GM18499 (cell line): ENCODE measurements around the gene PCDHGC4.

Experiments used
- ATAC-seq: cut with Tn5 transposase; IDR thresholded peaks from one replicate; pipeline ENCODE4 v1.9.1; 2021; ENCODE audit warnings: moderate number of reproducible peaks; ENCODE audit not compliant: insufficient read depth, unreplicated experiment

Gene PCDHGC4

DNA sequence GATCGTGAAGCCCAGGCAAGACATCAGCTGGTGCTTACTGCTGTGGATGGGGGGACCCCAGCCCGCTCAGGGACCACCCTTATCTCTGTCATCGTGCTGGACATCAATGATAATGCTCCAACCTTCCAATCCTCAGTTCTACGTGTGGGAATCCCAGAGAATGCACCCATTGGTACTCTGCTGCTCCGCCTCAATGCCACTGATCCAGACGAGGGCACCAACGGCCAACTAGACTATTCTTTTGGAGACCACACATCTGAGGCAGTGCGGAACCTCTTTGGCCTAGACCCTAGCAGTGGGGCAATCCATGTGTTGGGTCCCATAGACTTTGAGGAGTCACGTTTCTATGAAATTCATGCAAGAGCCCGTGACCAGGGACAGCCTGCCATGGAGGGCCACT, 5.0 kb downstream of the PCDHGC4 start:
- ATAC-seq: no peak

DNA sequence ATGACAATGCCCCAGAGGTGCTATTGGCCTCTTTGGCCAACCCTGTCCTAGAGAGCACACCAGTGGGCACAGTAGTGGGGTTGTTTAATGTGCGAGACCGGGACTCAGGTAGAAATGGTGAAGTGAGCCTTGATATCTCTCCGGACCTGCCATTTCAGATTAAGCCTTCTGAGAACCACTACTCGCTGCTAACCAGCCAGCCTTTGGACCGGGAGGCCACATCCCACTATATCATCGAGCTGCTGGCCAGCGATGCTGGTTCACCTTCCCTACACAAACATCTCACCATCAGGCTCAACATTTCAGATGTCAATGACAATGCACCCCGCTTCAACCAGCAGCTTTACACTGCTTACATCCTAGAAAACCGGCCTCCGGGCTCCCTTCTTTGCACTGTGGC, 5.4 kb downstream of the PCDHGC4 start:
- ATAC-seq: no peak

DNA sequence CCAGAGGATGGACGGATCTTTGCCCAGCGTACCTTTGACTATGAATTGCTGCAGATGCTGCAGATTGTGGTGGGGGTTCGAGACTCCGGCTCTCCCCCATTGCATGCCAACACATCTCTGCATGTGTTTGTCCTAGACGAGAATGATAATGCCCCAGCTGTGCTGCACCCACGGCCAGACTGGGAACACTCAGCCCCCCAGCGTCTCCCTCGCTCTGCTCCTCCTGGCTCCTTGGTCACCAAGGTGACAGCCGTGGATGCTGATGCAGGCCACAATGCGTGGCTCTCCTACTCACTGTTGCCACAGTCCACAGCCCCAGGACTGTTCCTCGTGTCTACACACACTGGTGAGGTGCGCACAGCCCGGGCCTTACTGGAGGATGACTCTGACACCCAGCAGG, 5.9 kb downstream of the PCDHGC4 start:
- ATAC-seq: no peak

DNA sequence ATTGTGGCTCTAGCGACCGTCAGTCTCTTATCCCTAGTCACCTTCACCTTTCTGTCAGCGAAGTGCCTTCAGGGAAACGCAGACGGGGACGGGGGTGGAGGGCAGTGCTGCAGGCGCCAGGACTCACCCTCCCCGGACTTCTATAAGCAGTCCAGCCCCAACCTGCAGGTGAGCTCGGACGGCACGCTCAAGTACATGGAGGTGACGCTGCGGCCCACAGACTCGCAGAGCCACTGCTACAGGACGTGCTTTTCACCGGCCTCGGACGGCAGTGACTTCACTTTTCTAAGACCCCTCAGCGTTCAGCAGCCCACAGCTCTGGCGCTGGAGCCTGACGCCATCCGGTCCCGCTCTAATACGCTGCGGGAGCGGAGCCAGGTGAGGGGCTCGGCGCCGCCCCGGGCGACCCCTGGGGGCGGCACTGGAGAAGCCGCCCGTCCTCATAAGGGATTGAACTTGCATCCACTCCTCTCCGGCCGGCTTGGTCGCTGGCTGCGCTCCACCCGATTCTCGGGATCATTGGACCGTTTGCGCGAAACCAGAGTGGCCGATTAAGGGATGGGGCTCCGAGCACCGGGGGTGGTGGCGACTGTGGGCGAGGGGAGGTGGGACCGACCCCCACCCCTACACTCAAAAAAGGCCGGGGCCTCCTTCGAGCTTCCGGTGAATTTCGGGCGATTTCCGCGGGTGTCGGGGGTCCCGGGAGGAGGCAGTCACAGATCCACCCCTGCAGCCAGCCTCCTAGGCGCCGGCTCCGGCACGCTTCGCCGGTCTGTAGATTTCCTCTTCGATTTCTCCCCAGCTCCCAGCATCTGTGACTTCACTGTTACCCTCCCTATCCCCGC, 6.7 kb downstream of the PCDHGC4 start:
- ATAC-seq: no peak

DNA sequence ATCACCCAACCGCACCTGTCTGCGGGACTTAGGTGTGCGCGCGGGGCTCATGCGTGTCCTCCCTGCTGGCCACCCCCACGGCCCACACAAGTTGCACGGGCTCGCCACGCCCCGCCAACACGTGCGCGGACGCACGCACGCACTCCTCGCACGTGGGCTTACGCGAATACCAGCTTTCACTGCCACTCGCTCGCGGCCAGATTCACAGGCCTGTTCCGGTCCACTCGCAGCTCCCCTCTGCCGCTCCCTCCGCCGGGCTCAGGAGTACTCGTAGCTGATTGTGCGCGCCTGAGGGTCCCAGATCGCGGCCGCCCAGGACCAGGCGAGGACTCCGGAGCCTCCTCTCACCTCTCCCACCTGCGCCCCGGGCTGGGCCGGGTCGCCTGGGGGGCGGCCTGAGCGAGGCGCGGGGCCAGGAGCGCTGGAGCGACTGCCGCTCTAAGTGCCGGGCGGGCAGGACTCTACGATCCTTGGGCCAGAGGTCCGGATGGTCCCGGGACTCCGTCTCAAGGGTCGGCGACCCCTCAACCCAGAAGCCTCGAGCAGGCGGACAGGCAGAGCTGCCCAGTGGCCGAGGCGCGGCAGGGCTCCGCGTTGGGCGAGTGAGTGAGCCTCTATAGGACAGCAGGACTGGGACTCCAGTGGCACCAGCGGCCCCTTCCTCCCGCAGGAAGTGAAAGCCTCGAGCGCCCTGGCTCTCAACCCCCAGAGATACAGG, 7.5 kb downstream of the PCDHGC4 start:
- ATAC-seq: no peak

DNA sequence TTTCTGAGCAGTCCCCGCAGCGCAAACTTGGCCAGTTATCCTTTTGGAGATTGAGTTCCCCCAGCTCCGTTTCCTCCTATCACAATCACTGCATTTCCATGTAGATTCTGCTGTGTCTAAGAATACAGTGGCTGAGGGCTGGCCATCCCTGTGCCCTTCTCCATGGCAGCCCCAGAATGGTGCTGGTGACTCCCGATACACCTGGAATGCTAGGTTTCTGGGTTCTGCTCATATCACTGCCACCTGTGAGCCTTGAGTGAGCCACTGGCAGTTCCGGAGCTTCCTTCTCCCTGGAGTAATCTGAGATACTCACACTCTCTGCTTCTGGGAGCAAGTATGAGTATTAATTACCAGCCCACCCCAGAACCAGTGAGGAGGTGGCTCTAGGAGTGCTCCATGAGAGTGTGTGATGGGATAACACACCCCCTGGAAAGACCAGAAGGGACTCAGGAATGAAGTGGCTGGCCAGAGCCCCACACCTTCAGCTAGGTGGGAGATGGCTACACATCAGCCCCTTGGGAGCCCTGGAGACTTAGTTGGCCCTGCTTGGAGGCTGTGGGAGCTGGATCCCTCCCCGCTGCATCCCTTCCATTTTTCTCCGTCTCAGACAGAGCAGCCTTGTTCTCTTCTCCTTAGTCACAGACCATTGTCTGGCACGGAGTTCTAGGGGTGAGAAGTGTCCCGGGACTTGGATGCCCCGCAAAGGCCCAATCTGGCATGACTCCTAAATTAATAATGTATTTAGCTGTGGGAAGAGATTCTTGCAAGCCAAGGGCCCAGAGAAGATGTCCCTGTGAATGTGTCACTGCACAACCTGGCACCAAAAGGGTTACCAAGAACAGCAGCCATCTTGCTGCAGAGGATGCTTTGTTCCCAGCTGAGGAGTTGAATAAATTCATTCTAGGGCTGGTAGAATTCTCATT, 8.9 kb downstream of the PCDHGC4 start:
- no peak for ATAC-seq

DNA sequence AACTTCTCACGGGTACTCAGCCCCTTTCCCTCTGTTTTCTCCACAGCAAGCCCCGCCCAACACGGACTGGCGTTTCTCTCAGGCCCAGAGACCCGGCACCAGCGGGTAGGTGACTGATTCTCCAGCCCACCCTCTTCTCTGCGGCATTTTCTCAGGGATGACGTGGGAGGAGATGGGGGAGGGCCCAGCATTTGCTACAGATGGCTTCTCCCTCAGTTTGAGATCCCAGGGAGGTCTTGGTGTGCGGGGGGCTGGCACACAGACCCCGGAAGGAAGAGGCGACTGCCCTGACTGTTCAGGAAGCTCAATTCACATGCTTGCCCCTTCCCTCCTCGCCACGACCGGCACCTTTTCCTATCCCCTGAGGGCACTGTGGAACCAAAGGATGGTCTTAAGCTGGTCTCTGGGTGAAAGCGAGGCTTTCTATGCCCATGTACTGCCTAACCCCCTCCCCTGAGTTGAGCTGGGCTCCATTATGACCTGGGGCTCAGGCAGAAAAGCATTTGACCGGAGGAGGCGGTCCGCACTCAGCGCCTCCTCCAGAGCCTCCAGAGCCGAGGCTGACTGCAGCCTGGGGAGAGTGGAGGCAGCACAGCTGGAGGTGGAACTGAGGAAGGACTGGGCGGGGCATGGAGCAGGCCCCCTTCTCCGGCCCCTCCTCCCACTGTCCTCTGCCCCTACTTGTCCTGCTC, 10.1 kb downstream of the PCDHGC4 start:
- no peak for ATAC-seq

DNA sequence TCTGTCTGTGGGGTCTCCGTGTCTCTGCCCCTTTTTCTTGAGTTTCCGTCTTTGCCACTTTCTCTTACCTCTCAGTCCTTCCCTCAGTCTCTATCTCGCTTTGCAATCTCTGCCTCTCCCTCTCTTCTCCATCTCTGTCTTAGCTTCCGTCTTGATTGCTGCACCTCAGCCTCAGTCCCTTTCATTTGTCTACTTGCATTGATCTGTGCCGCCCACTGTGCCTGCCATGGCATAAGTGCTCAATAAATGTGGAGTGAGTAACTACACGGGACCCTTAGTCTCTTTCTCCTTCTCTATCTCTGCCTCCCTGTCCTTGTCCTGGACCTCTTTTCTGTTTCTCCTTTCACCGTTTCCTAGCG, 10.6 kb downstream of the PCDHGC4 start:
- no peak for ATAC-seq

DNA sequence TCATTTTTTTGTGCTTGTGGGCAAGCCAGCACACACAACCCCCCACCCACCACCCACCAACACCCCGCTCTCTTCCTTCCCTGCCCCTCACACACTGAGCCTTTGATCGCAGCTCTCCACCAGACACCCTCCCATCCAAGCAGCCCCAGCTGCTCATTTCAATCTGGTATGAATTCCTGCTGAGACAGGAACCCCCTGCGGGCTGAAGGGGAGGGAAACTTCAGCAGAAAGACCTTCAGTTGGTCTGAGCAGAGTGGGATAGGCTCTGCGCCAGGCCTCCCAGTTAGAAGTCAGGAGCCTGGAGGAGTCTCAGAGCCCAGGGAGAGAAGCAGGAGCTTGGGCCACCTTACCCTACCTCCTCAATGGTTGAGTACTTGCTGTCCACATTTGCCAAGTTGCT, 11.2 kb downstream of the PCDHGC4 start:
- ATAC-seq: no peak

DNA sequence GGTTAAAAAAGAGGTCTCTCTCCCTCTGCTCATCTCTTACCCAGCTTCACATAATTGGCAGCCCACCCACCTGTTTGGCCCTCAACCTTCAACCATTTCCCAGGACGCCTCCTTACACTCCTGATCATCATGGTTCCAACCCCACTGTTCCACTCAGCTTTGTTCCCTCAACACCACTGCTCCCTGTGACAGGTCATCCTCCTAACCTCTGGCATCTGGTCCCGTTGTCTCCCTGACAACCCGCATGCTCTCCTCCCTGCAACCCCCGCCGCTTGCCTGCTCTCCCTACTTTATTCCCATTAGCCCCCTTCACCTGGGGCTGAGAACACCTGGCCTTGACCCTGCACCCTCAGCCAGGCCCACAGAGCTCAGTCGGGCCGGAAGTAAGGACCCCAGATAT, 16.9 kb downstream of the PCDHGC4 start:
- no peak for ATAC-seq

DNA sequence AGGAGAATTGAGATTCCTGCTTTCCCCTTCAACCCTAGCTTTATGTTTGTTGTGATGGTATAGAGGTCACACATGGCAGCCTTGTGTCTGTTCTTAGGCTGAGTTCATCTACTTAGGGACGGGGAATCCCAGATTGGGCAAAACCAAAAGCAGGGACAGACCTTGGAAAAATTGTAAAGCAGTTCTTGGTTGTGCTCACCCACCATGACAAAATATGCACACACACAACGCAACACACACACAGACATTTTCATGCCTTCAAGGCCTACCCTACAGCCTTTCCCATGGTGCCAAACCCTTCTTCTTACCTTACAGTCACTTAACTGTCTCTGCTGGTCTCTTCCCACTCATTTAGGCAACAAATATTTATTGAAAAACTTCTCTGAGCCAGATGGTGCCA, 18.9 kb downstream of the PCDHGC4 start:
- ATAC-seq: no peak

DNA sequence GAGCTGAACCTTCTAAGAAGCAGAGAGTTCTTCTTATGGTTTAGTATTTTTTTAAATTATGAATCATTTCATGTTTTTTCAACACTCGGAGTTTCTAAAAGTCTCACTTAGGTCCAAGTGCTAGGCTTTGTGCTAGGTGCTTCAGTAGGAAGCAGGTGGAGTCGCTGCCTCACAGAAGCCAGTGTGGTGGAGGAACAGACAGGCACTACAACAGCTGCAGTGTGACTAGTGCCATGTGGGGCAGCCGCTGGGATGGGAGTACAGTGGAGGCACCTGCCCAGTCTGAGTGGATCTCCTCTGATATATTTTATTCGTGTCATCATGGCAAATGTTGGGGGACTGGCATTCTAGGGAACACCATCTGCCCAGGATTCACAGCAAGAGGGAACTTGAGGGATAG, 19.4 kb downstream of the PCDHGC4 start:
- no peak for ATAC-seq

DNA sequence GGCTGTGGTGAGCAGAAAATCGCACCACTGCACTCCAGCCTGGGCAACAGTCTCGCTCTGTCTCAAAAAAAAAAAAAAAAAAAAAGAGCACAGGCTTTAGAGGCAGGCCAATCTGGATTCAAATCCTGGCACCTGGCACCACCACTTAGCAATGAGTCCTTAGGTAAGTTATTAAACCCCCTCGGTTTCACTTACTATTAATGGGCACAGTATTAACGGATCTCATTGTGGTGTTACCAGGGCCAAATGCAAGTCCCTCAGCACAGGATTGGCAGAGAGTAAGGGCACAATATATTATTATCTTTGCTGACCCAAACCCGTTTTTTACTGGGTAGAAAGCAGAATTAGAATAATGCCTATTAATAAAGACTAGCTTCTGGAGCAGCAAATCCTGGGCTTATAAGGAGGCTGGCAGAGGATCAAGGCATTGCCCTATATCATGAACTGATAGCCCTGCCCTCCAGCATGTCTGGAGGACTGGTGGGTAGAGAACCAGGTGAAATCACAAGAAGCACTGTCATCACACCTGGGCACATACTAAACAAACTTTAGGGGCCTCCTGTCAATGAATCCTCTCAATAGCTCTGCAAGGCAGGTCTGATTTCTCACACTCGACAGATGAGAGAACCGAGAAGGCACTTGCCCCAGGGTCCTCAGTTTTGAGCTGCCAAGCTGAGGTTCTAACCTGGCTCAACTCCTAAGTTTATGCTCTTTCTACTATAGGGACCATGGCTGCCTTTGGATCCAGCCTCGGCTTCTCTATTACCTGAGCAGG, 21.7 kb downstream of the PCDHGC4 start:
- no peak for ATAC-seq

DNA sequence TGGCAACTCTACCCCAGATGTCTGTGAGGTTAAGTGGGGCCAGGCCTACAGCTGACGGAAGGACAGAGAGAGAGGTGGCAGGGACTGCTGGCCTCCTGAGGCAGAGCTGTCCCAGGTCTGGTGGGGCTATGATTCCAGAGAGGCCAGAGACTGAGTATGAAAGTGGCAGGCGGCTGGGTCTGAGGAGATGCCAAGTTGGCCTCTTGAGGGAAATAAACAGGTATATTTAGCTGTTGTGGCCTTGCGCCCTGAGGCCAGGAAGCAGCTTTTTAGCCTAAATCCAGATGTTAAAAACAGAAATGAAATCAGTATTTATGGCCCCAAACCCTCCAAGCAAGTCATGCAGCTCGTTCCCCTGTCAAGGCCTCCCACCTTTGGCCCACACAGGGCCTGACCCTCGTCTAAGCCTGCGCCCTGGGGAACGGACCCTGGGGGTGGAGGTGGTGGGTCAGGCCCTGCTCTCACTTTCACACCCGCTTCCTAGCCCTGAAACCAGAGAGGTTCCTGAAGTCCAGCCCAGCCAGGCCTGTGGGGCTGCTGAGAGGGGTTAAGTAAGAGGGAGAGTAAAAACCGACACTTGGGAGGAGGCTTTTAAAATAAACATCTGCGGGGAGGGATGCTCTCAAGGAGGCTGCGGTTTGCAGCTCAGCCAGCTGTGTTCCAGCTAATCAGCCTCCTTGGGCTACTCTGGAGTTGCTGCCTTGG, 22.7 kb downstream of the PCDHGC4 start:
- no peak for ATAC-seq

DNA sequence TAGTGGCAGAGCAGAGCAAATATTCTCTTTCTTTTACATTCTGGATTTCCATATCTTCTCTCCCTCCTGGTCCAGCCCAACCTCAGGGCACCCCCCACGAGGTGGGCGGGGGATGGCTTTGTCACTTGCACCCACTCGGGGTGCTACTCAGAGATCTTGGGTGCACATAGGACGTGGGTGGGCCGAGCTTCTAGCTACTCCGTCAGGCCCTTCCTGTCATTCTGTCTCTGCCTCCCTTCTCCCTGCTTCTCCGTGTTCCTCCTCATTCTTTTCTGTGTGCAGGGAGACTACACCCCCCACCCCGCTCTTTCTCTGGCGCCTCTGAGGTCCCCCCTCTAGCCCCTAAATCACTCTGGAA, 23.6 kb downstream of the PCDHGC4 start:
- no peak for ATAC-seq

DNA sequence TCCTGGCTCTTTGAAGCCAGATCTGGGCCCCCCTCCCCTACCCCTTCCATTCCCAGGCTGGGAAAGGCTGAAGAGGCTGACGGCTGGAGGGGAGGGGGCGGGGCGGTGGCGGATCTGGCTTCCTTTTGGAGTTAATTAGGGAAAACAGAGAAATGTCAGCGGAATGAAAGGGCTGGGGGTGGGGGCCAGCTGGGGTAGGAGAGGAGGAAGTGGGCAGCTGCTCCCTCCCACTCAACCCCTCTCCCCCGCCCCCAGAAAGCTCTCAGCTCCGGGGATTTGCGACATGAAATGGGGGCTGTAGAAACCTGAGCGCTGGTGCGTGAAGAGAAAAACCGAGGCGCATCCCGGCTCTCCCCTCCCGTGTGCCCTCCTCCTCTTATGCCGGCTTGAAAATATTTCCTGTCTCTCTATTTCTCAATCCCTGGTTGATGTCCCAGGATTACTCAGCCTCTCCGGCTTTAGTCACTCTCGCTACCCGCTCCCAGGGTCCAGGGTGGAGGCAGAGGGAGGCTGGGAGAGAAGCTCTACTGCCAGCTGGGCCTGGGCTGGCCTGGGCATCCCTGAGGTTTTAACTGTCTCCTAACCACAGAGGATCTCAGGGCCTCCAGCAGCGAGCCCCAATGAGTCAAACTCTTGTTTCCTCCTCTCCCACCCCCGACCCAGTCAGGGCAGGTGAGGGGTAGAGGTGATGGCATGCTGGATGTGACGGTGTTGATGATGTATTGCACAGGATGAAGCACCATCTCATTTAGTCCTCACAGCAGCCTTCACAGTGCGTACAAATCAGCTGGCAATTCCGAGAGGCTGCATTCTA, 24.2 kb downstream of the PCDHGC4 start:
- ATAC-seq: no peak

DNA sequence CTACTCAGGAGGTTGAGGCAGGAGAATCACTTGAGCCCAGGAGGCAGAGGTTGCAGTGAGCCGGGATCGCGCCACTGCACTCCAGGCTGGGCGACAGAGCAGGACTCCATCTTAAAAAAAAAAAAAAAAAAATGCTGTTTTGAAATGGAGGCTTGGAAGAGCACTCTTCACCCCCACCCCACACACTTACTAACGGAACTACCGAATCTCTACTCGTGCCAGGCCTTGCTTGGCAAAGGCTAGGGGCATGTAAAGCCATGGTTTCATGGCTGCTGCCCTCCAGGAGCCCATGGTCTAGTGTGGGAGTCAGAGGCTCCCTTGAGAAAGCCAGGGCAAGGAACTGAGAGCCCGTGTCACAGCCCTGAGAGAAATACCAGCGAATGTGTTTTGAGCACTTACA, 25.3 kb downstream of the PCDHGC4 start:
- no peak for ATAC-seq

DNA sequence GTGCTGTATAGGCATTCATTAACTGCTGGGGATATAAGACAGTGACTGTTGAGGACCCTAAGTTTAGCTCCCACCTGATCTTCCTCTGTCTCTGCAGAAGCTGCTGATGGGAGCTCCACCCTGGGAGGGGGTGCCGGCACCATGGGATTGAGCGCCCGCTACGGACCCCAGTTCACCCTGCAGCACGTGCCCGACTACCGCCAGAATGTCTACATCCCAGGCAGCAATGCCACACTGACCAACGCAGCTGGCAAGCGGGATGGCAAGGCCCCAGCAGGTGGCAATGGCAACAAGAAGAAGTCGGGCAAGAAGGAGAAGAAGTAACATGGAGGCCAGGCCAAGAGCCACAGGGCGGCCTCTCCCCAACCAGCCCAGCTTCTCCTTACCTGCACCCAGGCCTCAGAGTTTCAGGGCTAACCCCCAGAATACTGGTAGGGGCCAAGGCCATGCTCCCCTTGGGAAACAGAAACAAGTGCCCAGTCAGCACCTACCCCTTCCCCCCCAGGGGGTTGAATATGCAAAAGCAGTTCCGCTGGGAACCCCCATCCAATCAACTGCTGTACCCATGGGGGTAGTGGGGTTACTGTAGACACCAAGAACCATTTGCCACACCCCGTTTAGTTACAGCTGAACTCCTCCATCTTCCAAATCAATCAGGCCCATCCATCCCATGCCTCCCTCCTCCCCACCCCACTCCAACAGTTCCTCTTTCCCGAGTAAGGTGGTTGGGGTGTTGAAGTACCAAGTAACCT, 26.2 kb downstream of the PCDHGC4 start:
- peak; percentile 21 for ATAC-seq
